ENCODE measurements around the gene PTCH2.

The PTCH2 gene

DNA sequence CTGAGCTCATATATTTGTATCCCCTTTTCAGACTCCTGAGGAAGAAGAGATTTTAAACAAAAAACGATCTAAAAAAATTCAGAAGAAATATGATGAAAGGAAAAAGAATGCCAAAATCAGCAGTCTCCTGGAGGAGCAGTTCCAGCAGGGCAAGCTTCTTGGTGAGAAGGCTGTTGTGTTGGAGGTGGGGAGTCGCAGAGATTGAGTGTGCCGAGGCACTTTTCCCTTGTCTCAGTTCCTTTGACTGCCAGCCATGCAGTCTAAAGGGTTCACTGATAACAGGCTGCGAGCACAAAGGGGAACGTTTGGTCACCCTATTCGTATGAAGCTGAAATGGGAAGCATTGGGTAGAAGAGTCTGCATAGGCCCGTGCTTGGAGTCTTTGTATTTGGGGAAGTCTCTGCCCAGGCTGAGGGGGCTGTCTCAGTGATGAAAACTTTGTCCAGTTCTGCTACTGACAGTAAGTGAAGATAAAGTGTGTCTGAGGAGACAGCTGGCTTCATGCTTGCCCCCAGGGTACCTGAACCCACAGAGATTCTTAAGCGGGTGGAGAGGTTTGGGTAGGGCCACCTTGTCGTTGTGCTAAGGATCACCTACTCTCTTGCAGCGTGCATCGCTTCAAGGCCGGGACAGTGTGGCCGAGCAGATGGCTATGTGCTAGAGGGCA, 65.0 kb downstream of the PTCH2 start:
- DNase-seq: no peak

DNA sequence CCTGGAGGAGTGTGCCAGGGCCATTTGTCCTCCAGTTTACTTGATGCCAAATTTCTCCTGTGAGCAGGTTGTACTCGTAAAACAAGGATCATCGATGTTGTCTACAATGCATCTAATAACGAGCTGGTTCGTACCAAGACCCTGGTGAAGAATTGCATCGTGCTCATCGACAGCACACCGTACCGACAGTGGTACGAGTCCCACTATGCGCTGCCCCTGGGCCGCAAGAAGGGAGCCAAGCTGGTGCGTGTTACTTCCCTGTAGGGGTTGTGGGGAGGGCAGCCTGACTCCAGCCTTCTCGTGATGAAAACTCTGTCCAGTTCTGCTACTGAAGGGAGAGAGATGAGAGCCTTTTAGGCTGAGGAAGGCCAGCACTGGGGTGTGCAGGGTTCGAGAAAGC, 65.5 kb downstream of the PTCH2 start:
- DNase-seq: no peak

- DNase-seq: no peak
These were observed 66.4 kb downstream of the PTCH2 start for GRCh38 chr1:44776730-44777068.

DNA sequence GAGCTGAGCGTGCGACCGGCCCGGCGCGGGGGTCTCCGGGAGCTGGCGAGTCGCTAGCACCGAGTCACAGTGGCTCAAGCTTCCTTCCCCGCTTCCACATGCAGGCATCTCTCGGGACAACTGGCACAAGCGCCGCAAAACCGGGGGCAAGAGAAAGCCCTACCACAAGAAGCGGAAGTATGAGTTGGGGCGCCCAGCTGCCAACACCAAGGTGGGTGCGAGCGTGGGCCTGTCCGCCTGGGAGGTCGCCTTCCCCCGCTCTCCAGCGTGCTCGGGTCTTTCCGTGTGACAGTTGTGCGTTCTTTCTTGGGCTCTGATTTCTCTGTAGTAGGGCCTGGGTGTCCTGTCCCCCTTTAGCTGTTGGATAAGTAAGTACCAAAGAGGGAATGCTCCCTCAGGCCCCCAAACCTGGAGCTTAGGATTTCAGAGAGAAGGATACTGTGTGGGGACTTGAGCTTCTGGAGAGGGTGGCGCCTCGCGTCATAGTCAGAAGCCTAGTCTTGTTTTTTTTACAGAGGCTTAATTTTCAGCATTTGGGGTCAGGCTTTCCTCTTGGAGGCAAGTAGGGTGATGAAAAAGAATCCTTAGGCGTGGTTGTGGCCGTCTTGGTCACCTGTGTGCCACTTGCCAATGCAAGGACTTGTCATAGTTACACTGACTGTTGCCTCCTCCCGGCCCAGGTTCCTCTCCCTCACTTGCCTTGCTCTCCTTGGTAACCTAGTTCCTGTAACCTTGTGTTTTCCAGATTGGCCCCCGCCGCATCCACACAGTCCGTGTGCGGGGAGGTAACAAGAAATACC, 66.9 kb downstream of the PTCH2 start:
- DNase-seq: no peak

GRCh38 chr1:44775078-44775929, 67.7 kb downstream of the PTCH2 start, which contains the start of gene RPS8:
Gene RPS8 (plus strand): TSS chr1:44775540. CDS start chr1:44775597, 57 bp downstream.
- DNase-seq: peak; percentile 57

All from NCI-H1436 treated with DMSO at 0.1 percent for 48 hours (cell line).